GM12891 (cell line): ENCODE data around the gene ATP8A2.

Source experiments
- POLR2A ChIP-seq: IDR thresholded peaks from 2 replicates; pipeline ENCODE4 v1.6.1; 2011; ENCODE audit warnings: low read depth, low read length, control low read depth
- POLR2AphosphoS5 ChIP-seq: IDR thresholded peaks from 2 replicates; pipeline ENCODE4 v1.6.1; 2011; ENCODE audit warnings: low read depth, low read length, control low read depth
- TAF1 ChIP-seq: IDR thresholded peaks from 2 replicates; pipeline ENCODE4 v1.6.1; 2011; ENCODE audit warnings: low read depth, low read length, control low read depth

DNA sequence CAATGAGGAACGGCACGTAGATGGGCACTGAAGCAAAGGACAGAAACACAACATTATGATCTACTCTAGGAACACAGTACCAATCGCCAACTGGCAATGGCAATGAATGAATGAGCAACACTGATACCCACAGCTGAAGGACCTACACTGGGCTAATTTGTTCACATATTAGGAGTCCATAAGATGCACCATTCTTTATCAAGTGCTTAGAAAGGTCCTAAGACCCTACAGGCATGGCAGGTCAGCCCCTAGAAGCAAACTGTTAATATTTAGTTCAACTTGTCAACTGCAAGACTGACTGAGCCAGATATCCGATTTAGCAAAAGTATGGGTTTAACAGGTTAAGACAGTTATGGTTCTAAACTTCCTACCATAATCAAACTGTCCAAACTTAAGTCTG lies 675.3 kb downstream of the ATP8A2 start:
- TF ChIP-seq POLR2A (no peak), POLR2AphosphoS5 (no peak), TAF1 (no peak)
